Skeletal muscle tissue (tissue), 4 donors: Measurements from ENCODE around the gene GFRA1. TPM values are rescaled to one million over a fixed set of nuclear protein-coding genes. Genes with fewer than 3 reads are reported as not detected.

ENCODE experiments used
- H3K27ac ChIP-seq: one replicate; pipeline ENCODE4 v1.7.0; 2013; ENCODE audit warnings: mild to moderate bottlenecking, low read depth, low read length, inconsistent platforms
- H3K27me3 ChIP-seq, 3 donors: one replicate each; pipeline ENCODE4 v1.7.0; 2013; ENCODE audit warnings: low read length in 3 of 3; ENCODE audit not compliant: control insufficient read depth in 3 of 3, insufficient read depth in 3 of 3
- H3K36me3 ChIP-seq, 3 donors: one replicate each; pipeline ENCODE4 v1.7.0; 2013; ENCODE audit warnings: low read length in 3 of 3; ENCODE audit not compliant: control insufficient read depth in 3 of 3, insufficient read depth in 3 of 3
- H3K4me1 ChIP-seq, 3 donors: one replicate each; pipeline ENCODE4 v1.7.0; 2013; ENCODE audit warnings: low read length in 3 of 3, mild to moderate bottlenecking in 3 of 3; ENCODE audit not compliant: control insufficient read depth in 3 of 3, insufficient read depth in 3 of 3
- H3K4me3 ChIP-seq, 3 donors: one replicate each; pipeline ENCODE4 v1.7.0; 2013; ENCODE audit warnings: low read length in 3 of 3
- H3K9ac ChIP-seq, 3 donors: one replicate each; pipeline ENCODE4 v1.7.0; 2013; ENCODE audit warnings: low read length in 3 of 3, mild to moderate bottlenecking in 3 of 3, moderate library complexity in 2 of 3, low read depth in 1 of 3
- H3K9me3 ChIP-seq, 3 donors: one replicate each; pipeline ENCODE4 v1.7.0; 2013; ENCODE audit warnings: low read length in 3 of 3; ENCODE audit not compliant: control insufficient read depth in 3 of 3
- total RNA-seq: library from RNA; depleted of rRNA; stranded (reverse); fragments of >200 nt; gene quantifications from one replicate; pipeline ENCODE4 v1.2.3, GENCODE V29; 2014
- donor health status: Osteomylitis.

GFRA1 gene
- total RNA-seq, 1 donor from 2014 or later, result 24.0 TPM

DNA sequence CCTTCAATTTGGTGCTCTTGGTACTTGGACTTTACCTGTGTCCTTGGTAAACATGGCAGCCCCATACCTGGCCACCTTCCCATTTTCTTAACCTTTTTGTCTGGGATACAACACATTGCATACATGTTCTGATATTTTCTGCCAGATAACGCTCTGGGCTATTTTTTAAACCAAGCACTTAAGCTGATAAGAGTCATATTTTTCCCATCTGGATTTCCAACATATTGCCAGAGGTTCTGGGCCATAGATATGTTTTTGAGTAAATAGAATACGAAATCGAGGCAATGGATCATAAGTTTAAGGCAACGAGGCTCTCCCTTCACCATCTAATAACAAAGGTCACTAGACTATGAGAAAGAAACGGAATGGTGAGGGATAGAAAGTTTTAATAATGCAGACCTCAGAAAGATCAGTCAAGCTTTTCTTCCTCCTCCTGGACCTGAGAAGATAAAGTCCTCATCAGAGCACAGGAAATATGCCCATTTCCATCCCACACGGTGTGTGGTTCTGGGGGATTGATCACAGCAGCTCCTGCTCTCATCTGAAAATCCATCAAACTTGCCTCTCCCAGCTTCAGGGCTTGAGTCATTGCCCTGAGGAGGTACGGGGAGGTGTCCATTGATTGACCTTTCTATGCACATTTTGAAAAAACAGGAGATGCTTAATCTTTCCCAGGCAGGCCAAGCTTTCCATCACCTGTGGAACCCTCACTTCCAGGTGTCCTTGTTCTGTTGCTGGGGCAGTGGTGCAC is 257.2 kb downstream of the GFRA1 start:
- Histone ChIP-seq H3K9ac (no peak overlapping the region), H3K9me3 (no peaks in the 10 kb centered on the region), H3K4me3 (no peak overlapping the region), H3K27ac (no peak overlapping the region), H3K27me3 (no peaks in the 10 kb centered on the region), H3K4me1 (no peaks in the 10 kb centered on the region), H3K36me3 (no peaks in the 10 kb centered on the region)

DNA sequence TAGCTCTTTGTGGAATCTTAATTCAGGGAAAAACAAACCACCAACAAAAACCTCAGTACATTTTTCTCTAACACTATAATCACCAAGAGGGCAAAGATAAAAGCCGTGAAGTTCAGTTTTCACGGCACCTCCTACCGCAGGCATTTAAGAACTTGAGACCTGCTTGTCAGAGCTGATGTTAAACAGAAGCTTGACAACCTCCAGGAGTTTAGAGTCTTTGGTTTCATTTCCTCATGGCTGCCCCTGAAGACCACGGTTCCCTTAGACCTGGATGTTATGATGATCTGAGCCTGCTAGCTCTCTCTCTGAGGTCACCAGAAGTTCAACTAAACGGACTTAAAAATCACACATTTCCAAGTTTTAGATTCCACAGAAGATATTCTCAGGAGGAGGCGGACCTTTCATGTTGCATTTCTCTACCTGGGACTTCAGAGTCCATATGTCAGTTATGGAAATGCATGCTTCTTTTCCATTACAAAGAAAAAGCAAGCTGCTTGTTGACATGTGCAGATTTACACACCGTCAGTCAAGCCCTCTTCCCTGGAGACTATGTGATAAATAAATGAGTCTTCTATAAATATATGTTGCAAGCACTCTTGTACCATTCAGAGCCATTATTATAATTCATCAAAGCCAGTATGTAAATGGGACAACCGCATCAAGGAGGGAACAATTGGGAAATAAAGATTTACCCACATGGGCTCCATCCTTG is 258.0 kb downstream of the GFRA1 start:
- no peaks in the 10 kb centered on the region for H3K4me1 ChIP-seq
- no peak overlapping the region for H3K4me3 ChIP-seq
- H3K36me3 ChIP-seq, result no peaks in the 10 kb centered on the region
- H3K9me3 ChIP-seq, result no peaks in the 10 kb centered on the region
- H3K27ac ChIP-seq, result no peak overlapping the region
- no peaks in the 10 kb centered on the region for H3K27me3 ChIP-seq
- no peak overlapping the region for H3K9ac ChIP-seq

DNA sequence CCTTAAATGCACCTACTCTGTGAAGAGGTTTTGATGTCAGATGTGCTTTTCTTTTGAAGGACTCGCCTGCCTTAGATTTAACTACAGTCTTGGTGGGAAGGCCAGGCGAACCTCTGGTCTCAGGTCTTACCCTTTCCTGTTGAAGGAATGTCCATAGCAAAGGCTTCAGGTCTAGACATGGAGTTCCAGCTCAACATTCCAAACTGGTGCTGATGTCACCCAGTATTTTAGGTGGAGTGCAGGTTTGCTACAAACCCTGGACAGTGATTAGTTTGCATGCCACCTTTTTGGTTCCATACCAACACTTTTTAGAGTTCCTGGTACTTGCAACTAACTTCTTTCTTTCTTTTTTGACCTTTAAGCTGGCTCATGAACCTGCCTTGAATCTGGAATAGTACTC is 258.7 kb downstream of the GFRA1 start:
- Histone ChIP-seq H3K27ac (no peak overlapping the region), H3K9ac (no peak overlapping the region), H3K36me3 (no peaks in the 10 kb centered on the region), H3K4me1 (no peaks in the 10 kb centered on the region), H3K27me3 (no peaks in the 10 kb centered on the region), H3K9me3 (peaks cover 0 to 5% (median 0%) of the 10 kb centered on the region in 3 donors), H3K4me3 (no peak overlapping the region)

DNA sequence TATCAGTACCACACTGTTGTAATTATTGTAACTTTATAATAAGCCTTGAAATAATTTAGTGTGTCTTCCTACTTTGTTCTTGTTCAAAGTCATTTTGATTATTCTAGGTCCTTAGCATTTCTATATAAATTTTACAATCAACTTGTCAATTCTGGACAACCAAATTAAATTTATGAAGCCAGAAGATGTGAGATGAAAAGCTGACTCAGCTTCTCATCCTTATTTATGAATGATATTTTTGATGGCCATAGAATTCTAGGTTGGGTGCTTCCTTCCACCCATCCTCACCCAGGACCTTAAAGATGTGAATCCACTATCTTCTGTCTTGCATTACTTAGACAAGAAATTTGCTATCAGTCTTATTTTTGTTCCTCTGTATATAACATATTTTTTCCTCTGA is 261.1 kb downstream of the GFRA1 start:
- Histone ChIP-seq H3K27me3 (no peaks in the 10 kb centered on the region), H3K9ac (no peak overlapping the region)

DNA sequence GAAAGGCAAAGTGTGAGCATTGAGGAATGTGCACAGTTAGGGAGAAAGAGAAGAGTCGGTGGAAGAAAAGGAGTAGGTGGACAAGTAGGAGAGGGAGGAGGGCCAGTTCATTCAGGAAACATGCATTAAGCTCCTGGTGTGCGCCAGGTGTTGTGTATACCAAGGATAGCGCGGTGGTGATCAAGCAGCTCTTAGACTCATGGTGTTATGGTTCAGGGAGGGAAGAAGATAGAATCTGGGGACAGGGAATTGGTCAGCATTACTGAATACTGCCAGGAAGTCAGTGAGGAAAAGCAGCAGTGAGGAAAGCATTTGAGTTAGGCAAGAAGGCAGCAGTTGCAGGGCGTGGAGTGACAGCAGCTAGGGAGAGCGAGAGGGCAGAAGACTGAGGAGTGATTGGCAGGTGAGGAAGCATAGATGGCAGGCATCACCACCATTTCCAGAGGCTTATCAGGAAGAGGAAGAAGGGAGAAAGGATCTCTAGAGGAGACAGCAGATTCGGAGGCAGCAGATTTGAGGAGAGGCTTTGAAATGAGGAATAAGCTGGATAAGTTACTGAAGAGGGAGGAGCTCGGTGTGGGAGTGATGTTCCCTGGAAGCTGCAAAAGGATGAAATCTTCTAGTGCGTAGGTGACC is 265.6 kb downstream of the GFRA1 start:
- H3K4me3 ChIP-seq, result no peak overlapping the region
- H3K9me3 ChIP-seq, result peaks cover 0 to 10% (median 0%) of the 10 kb centered on the region in 3 donors
- no peaks in the 10 kb centered on the region for H3K4me1 ChIP-seq
- no peaks in the 10 kb centered on the region for H3K36me3 ChIP-seq
- H3K9ac ChIP-seq, result no peak overlapping the region
- H3K27me3 ChIP-seq, result no peaks in the 10 kb centered on the region
- H3K27ac ChIP-seq, result no peak overlapping the region

More for the DNA sequence above, 261.1 kb downstream of the GFRA1 start:
- H3K4me1 ChIP-seq, result no peaks in the 10 kb centered on the region
- H3K36me3 ChIP-seq, result no peaks in the 10 kb centered on the region
- H3K4me3 ChIP-seq, result no peak overlapping the region
- H3K27ac ChIP-seq, result no peak overlapping the region
- peaks cover 0 to 10% (median 0%) of the 10 kb centered on the region in 3 donors for H3K9me3 ChIP-seq

Other genes with a start within 250 kb of the GFRA1 start
- not detected for gene CCDC172, start 51.2 kb upstream of the GFRA1 start, total RNA-seq
- gene PNLIPRP3, start 154.6 kb upstream of the GFRA1 start, total RNA-seq, result under 0.01 TPM